ENCODE data around the gene DAB2IP. TPM values are rescaled to one million over a fixed set of nuclear protein-coding genes. Genes with fewer than 3 reads are reported as not detected.

The DAB2IP gene
- polyA plus RNA-seq, 1 donor from 2014 or later = 17.3 TPM

DNA sequence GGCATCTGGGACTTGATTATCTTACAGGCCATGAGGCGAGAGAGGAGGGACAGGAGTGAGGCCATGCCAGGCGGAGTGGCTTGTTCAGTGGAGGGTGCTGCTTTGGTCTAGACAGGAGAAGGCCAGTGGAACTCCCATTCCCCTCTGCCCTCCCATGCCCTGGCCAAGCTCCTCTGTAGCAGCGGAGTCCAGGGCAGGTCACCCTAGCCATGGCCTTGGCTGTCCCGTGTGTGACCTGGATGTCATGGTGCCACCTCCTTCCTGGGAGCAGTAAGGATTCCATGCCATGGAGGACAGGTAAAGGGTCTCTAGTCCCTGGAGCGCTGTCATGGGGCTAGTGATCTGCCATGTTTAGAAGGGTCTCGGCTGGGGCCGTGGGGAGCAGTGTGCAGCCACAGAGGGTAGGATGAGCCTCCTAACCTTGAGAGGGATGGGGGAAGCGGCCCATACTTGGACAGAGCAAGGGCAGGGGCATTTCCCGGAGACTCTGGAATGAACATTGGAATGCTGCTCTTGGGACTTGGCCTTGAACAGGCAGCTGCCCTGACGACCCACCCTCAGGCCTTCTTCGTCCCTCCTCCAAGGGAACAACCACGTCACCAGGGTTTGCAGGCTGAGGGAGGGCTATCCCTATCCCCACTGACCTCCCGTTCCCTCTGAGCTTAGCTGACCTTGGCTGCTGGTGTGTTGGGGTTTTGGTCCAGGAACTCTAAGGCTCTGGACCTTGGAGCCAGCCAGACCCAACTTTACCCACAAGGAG, 100.4 kb downstream of the DAB2IP start:
- no peaks in the 10 kb centered on the region for H3K36me3 ChIP-seq (ENCODE audit: insufficient read depth, low read length)
- no peak for TF ChIP-seq MXI1 (conservative IDR thresholded peaks at IDR 0.05; ENCODE audit: poor library complexity, severe bottlenecking)
- no peak for TF ChIP-seq POLR2AphosphoS5 (IDR thresholded peaks at IDR 0.05)
- TF ChIP-seq RAD21 (conservative IDR thresholded peaks at IDR 0.05) = no peak
- TF ChIP-seq, protein P1, sequence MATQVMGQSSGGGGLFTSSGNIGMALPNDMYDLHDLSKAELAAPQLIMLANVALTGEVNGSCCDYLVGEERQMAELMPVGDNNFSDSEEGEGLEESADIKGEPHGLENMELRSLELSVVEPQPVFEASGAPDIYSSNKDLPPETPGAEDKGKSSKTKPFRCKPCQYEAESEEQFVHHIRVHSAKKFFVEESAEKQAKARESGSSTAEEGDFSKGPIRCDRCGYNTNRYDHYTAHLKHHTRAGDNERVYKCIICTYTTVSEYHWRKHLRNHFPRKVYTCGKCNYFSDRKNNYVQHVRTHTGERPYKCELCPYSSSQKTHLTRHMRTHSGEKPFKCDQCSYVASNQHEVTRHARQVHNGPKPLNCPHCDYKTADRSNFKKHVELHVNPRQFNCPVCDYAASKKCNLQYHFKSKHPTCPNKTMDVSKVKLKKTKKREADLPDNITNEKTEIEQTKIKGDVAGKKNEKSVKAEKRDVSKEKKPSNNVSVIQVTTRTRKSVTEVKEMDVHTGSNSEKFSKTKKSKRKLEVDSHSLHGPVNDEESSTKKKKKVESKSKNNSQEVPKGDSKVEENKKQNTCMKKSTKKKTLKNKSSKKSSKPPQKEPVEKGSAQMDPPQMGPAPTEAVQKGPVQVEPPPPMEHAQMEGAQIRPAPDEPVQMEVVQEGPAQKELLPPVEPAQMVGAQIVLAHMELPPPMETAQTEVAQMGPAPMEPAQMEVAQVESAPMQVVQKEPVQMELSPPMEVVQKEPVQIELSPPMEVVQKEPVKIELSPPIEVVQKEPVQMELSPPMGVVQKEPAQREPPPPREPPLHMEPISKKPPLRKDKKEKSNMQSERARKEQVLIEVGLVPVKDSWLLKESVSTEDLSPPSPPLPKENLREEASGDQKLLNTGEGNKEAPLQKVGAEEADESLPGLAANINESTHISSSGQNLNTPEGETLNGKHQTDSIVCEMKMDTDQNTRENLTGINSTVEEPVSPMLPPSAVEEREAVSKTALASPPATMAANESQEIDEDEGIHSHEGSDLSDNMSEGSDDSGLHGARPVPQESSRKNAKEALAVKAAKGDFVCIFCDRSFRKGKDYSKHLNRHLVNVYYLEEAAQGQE (IDR thresholded peaks at IDR 0.05; ENCODE audit: borderline replicate concordance) = no peak
- TF ChIP-seq, protein P2, sequence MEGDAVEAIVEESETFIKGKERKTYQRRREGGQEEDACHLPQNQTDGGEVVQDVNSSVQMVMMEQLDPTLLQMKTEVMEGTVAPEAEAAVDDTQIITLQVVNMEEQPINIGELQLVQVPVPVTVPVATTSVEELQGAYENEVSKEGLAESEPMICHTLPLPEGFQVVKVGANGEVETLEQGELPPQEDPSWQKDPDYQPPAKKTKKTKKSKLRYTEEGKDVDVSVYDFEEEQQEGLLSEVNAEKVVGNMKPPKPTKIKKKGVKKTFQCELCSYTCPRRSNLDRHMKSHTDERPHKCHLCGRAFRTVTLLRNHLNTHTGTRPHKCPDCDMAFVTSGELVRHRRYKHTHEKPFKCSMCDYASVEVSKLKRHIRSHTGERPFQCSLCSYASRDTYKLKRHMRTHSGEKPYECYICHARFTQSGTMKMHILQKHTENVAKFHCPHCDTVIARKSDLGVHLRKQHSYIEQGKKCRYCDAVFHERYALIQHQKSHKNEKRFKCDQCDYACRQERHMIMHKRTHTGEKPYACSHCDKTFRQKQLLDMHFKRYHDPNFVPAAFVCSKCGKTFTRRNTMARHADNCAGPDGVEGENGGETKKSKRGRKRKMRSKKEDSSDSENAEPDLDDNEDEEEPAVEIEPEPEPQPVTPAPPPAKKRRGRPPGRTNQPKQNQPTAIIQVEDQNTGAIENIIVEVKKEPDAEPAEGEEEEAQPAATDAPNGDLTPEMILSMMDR (IDR thresholded peaks at IDR 0.05; ENCODE audit: poor library complexity, severe bottlenecking) = no peak
- TF ChIP-seq EP300 (conservative IDR thresholded peaks at IDR 0.05; ENCODE audit: poor library complexity, severe bottlenecking) = no peak
- TF ChIP-seq EZH2 (IDR thresholded peaks at IDR 0.05; ENCODE audit: borderline replicate concordance, insufficient read depth, low read length, poor library complexity, severe bottlenecking) = no peak
- no peak for TF ChIP-seq SMC3 (conservative IDR thresholded peaks at IDR 0.05; ENCODE audit: poor library complexity)
- TF ChIP-seq TAF1 (IDR thresholded peaks at IDR 0.05; ENCODE audit: low read depth) = no peak
- no peaks in the 10 kb centered on the region for H3F3A ChIP-seq (ENCODE audit: insufficient read depth, low read length, poor library complexity, severe bottlenecking)
- no peak overlapping the region for H3K4me2 ChIP-seq (ENCODE audit: low read length)
- H3K79me2 ChIP-seq (replicated peaks; ENCODE audit: insufficient read depth, low read length) = peaks cover 24% of the 10 kb centered on the region
- H2AFZ ChIP-seq (ENCODE audit: low read depth, low read length) = no peak overlapping the region
- no peaks in the 10 kb centered on the region for H3K9me3 ChIP-seq (ENCODE audit: low read length)
- H3K27me3 ChIP-seq (ENCODE audit: insufficient read depth, low read depth, low read length) = no peaks in the 10 kb centered on the region
- no peak overlapping the region for H3K27ac ChIP-seq (ENCODE audit: low read length)
- H3K9me2 ChIP-seq (ENCODE audit: insufficient read depth, low read length) = no peaks in the 10 kb centered on the region
- no peak overlapping the region for H3K4me3 ChIP-seq (ENCODE audit: low read length)
- H4K20me1 ChIP-seq (ENCODE audit: insufficient read depth) = peaks cover 6% of the 10 kb centered on the region
- H3K9ac ChIP-seq (ENCODE audit: low read length) = no peak overlapping the region

DNA sequence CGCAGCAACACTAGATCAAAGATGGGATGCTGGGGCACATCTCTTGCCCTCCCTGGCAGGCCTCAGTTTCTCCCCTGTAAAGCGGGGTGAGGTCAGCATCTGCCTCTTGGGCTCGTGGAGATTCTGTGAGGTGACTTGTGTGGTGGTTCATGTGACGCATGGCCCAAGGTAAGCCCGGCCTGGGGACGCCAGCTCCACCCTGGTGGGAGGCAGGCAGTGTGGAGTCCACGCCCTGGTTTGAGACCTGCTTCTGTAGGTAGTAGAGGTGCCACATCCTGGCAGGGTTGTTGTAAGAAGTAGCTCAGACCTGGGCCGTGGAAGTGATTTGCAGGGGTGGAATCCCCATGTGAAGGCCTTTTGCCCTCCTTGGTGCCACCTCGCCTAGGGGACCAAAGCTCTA, 101.5 kb downstream of the DAB2IP start:
- H3K27ac ChIP-seq (ENCODE audit: low read length) = no peak overlapping the region
- H4K20me1 ChIP-seq (ENCODE audit: insufficient read depth) = peaks cover 6% of the 10 kb centered on the region
- no peaks in the 10 kb centered on the region for H3K27me3 ChIP-seq (ENCODE audit: insufficient read depth, low read depth, low read length)
- H3K9me2 ChIP-seq (ENCODE audit: insufficient read depth, low read length) = no peaks in the 10 kb centered on the region
- H3F3A ChIP-seq (ENCODE audit: insufficient read depth, low read length, poor library complexity, severe bottlenecking) = no peaks in the 10 kb centered on the region
- no peak overlapping the region for H3K4me3 ChIP-seq (ENCODE audit: low read length)
- no peaks in the 10 kb centered on the region for H3K36me3 ChIP-seq (ENCODE audit: insufficient read depth, low read length)
- H2AFZ ChIP-seq (ENCODE audit: low read depth, low read length) = no peak overlapping the region
- H3K9me3 ChIP-seq (ENCODE audit: low read length) = no peaks in the 10 kb centered on the region
- H3K9ac ChIP-seq (ENCODE audit: low read length) = no peak overlapping the region
- no peak overlapping the region for H3K4me2 ChIP-seq (ENCODE audit: low read length)
- TF ChIP-seq, protein P1 (IDR thresholded peaks at IDR 0.05; ENCODE audit: borderline replicate concordance) = no peak
- no peak for TF ChIP-seq EP300 (conservative IDR thresholded peaks at IDR 0.05; ENCODE audit: poor library complexity, severe bottlenecking)
- TF ChIP-seq, protein P2 (IDR thresholded peaks at IDR 0.05; ENCODE audit: poor library complexity, severe bottlenecking) = no peak
- no peak for TF ChIP-seq MXI1 (conservative IDR thresholded peaks at IDR 0.05; ENCODE audit: poor library complexity, severe bottlenecking)
- no peak for TF ChIP-seq SMC3 (conservative IDR thresholded peaks at IDR 0.05; ENCODE audit: poor library complexity)
- TF ChIP-seq EZH2 (IDR thresholded peaks at IDR 0.05; ENCODE audit: borderline replicate concordance, insufficient read depth, low read length, poor library complexity, severe bottlenecking) = no peak
- TF ChIP-seq TAF1 (IDR thresholded peaks at IDR 0.05; ENCODE audit: low read depth) = no peak
- peaks cover 24% of the 10 kb centered on the region for H3K79me2 ChIP-seq (replicated peaks; ENCODE audit: insufficient read depth, low read length)

Measured in neural cell (in vitro differentiated cells).